RCC 7860 (cell line): ENCODE results near the gene ZNF28.
A peak's percentile ranks its signal among the peaks of the same experiment; 100 is the strongest.
"Not testable (repeated sequence)": the region's sequence is repeated elsewhere in the genome, so short reads cannot be mapped to it uniquely, and the experiment has no call there.

ENCODE experiments used
- DNase-seq: peaks from one replicate; pipeline ENCODE4 v3.0.0-alpha.2; 2015; ENCODE audit warnings: low spot score
- FAIRE-seq: peaks from 2 replicates; lab custom pipeline; 2012; peaks lifted over from hg19 to GRCh38; lab: Jason Lieb, UNC

ZNF28 gene

DNA sequence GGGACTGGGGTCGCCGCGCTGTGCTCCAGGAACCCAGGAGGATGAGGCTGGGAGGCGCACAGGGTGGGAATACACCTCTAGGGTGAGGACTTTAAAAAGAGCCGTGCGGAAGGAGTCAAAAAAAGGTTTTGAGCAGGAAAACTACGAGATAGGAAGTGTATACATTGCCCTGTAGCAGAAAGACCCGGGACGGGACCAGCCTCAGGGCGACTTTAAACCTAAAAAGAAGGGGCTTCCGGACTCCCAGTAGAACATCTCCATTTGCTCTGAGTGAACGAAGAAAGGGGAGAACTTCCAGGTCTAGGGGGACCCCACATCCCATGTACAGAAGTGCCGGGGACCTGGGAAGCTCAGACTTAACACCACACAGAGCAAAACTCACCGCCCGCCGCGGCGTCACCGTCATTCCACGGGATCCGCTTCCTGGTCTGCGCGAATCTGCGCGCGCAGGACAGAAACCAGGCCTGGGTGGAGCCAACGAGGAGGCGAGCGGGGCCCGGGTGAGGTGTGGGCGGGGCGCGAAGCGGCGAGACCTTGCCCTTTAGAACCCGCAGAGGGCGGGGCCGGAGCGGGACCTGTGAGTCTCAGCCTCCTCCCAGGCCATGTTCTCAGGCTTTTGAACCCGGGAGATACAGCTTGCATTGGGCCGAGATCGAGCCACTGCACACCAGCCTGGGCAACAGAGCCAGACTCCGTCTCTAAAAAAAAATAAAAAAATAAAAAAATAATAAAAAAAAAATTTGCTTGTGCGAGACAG is at the start of gene ZNF28:
Gene ZNF28 (minus strand): TSS at position 430 of the 757 bp plus-strand sequence. CDS start 3,675 bp downstream, outside the sequence.
- FAIRE-seq (peak; percentile 77), DNase-seq (peak; percentile 16)

GRCh38 chr19:52868031-52868430 is 46.6 kb upstream of the ZNF28 start:
- not testable (repeated sequence) for DNase-seq, FAIRE-seq

- FAIRE-seq (peak; percentile 62), DNase-seq (peak; percentile 25)
These were observed 36.2 kb upstream of the ZNF28 start, which contains the start of gene ZNF468 for GRCh38 chr19:52857378-52858191. TSS of gene ZNF468 (minus strand) at chr19:52857619. CDS start at chr19:52854272, 3,347 bp downstream.

DNA sequence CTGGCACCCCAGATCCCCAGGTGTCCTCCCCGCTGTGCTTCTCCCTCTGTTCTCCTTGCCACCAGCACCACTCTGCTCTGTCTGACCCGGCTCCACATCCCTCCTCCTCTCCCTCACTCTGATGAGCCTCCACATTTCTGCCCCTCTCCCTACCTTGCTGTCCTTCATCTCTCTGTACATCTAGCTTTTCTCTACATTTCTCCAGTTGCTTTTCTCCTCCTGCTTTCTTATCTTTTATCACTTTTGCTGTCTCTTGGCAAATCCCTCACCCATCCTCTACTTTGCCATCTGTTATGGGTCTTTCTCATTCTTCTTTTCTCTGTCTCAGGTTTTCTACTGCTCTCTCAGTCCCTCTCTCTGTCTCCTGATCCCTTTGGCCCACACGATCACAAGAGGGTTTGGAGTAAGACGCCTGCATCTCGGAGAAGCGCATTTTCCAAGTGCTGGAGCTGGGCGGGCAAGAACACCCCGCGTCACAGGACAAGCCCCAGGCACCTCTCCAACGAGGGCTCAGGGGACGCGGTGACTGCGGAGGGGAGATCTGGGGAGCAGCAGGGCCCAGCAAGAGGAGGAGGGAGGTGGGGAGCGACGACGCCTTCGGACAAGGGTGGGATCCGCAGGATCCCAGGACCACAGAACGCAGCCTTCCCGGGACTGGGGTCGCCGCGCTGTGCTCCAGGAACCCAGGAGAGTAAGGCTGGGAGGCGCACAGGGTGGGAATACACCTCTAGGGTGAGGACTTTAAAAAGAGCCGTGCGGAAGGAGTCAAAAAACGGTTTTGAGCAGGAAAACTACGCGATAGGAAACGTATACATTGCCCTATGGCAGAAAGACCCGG is 35.3 kb upstream of the ZNF28 start:
- not testable (repeated sequence) for FAIRE-seq, DNase-seq

- not testable (repeated sequence) for FAIRE-seq, DNase-seq
These were observed 25.9 kb upstream of the ZNF28 start for GRCh38 chr19:52847352-52847751.

- not testable (repeated sequence) for FAIRE-seq, DNase-seq
These were observed 19.5 kb upstream of the ZNF28 start for GRCh38 chr19:52840825-52841465.

GRCh38 chr19:52834289-52834688 is 12.9 kb upstream of the ZNF28 start:
- not testable (repeated sequence) for FAIRE-seq, DNase-seq

GRCh38 chr19:52833541-52833940 is 12.1 kb upstream of the ZNF28 start:
- not testable (repeated sequence) for FAIRE-seq

DNA sequence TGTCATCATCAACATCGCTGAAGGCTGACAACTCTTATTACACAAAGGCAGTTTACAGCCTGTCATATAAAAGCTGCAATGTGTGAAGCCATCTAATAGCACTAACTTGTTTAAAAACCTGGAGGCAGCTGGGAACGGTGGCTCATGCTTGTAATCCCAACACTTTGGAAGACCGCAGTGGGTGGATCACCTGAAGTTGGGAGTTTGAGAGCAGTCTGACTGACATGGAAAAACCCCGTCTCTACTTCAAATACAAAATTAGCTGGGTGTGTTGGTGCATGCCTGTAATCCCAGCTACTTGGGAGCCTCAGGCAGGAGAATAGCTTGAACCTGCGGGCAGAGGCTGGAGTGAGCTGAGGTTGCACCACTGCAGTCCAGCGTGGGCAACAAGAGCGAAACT is 8.4 kb upstream of the ZNF28 start:
- FAIRE-seq, DNase-seq: not testable (repeated sequence)

More at GRCh38 chr19:52833541-52833940, 12.1 kb upstream of the ZNF28 start:
- not testable (repeated sequence) for DNase-seq

- FAIRE-seq (no peak), DNase-seq (no peak)
These were observed 4.3 kb upstream of the ZNF28 start for GRCh38 chr19:52825765-52826164.

DNA sequence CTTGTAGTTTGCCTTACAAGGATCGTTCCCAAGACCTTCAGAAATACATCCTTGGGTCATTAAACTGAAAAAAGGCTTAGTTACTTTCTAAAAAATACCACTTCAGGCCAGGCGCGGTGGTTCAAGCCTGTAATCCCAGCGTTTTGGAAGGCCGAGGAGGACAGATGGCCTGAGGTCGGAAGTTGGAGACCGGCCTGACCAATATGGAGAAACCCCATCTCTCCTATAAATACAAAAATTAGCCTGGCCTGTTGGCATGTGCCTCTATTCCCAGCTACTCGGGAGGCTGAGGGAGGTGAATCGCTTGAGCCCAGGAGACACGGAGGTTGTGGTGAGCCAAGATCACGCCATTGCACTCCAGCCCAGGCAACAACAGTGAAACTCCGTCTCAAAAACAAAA is 2.2 kb upstream of the ZNF28 start:
- no peak for DNase-seq
- no peak for FAIRE-seq

- DNase-seq, FAIRE-seq: not testable (repeated sequence)
These were observed 795 bp downstream of the ZNF28 start for GRCh38 chr19:52820472-52821203.

- DNase-seq (no peak), FAIRE-seq (no peak)
These were observed 11.6 kb downstream of the ZNF28 start for GRCh38 chr19:52809801-52810200.

GRCh38 chr19:52799950-52800640 is 21.3 kb downstream of the ZNF28 start:
- DNase-seq, FAIRE-seq: not testable (repeated sequence)

GRCh38 chr19:52789440-52789839 is 32.0 kb downstream of the ZNF28 start:
- FAIRE-seq, result no peak
- no peak for DNase-seq

GRCh38 chr19:52786464-52787354 is 34.7 kb downstream of the ZNF28 start, which contains the start of gene ZNF600:
TSS of gene ZNF600 (minus strand) at chr19:52786791. CDS start at chr19:52778888, 7,903 bp downstream.
- DNase-seq, result peak; percentile 48
- not testable (repeated sequence) for FAIRE-seq

DNA sequence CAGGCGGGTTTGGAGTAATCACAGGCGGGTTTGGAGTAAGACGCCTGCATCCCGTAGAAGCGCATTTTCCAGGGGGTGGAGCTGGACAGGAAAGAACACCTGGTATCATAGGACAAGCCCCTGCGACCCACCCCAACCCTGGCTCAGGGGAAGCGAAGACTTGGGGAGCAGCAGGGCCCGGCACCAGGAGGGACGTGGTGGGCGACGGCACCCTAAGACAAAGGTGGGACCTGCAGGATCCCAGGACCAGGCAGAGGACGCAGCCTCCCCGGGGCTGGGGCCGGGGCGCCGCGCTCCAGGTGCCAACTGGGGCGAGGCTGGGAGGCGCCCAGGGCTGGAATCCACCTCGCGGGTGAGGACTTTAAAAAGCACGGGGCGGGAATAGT is 35.4 kb downstream of the ZNF28 start:
- DNase-seq (no peak), FAIRE-seq (no peak)

GRCh38 chr19:52785506-52785905 is 35.9 kb downstream of the ZNF28 start:
- FAIRE-seq (no peak), DNase-seq (no peak)
